Measurements from ENCODE around the gene AMH. TPM values are rescaled to one million over a fixed set of nuclear protein-coding genes. Genes with fewer than 3 reads are reported as not detected.

AMH gene
- total and polyA plus RNA-seq, 2 of the 13 experiments (the other 11 are each of a cell fraction or from before 2014, with no cell fraction given), result 0.03 to 0.18 TPM

GRCh38 chr19:2242092-2242537 lies 7.0 kb upstream of the AMH start (continued):
- TF ChIP-seq, protein P1, sequence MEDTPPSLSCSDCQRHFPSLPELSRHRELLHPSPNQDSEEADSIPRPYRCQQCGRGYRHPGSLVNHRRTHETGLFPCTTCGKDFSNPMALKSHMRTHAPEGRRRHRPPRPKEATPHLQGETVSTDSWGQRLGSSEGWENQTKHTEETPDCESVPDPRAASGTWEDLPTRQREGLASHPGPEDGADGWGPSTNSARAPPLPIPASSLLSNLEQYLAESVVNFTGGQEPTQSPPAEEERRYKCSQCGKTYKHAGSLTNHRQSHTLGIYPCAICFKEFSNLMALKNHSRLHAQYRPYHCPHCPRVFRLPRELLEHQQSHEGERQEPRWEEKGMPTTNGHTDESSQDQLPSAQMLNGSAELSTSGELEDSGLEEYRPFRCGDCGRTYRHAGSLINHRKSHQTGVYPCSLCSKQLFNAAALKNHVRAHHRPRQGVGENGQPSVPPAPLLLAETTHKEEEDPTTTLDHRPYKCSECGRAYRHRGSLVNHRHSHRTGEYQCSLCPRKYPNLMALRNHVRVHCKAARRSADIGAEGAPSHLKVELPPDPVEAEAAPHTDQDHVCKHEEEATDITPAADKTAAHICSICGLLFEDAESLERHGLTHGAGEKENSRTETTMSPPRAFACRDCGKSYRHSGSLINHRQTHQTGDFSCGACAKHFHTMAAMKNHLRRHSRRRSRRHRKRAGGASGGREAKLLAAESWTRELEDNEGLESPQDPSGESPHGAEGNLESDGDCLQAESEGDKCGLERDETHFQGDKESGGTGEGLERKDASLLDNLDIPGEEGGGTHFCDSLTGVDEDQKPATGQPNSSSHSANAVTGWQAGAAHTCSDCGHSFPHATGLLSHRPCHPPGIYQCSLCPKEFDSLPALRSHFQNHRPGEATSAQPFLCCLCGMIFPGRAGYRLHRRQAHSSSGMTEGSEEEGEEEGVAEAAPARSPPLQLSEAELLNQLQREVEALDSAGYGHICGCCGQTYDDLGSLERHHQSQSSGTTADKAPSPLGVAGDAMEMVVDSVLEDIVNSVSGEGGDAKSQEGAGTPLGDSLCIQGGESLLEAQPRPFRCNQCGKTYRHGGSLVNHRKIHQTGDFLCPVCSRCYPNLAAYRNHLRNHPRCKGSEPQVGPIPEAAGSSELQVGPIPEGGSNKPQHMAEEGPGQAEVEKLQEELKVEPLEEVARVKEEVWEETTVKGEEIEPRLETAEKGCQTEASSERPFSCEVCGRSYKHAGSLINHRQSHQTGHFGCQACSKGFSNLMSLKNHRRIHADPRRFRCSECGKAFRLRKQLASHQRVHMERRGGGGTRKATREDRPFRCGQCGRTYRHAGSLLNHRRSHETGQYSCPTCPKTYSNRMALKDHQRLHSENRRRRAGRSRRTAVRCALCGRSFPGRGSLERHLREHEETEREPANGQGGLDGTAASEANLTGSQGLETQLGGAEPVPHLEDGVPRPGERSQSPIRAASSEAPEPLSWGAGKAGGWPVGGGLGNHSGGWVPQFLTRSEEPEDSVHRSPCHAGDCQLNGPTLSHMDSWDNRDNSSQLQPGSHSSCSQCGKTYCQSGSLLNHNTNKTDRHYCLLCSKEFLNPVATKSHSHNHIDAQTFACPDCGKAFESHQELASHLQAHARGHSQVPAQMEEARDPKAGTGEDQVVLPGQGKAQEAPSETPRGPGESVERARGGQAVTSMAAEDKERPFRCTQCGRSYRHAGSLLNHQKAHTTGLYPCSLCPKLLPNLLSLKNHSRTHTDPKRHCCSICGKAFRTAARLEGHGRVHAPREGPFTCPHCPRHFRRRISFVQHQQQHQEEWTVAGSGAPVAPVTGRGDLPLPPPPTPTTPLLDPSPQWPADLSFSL (CRISPR knock-in tag; IDR thresholded peaks at IDR 0.05), result no peak
- TF ChIP-seq ZNF275 (CRISPR knock-in tag; IDR thresholded peaks at IDR 0.05; ENCODE audit: borderline replicate concordance) (no peak), ZSCAN29 (CRISPR knock-in tag; conservative IDR thresholded peaks at IDR 0.05) (no peak), NFYC (CRISPR knock-in tag; IDR thresholded peaks at IDR 0.05) (no peak), SMYD3 (CRISPR knock-in tag; IDR thresholded peaks at IDR 0.05) (no peak), TARDBP (CRISPR knock-in tag; IDR thresholded peaks at IDR 0.05) (peak; percentile 53; the same call in 1 of the 2 replicates), ZNF619 (CRISPR knock-in tag; IDR thresholded peaks at IDR 0.05) (no peak), AHR (CRISPR knock-in tag; IDR thresholded peaks at IDR 0.05) (no peak), ZNF777 (CRISPR knock-in tag; IDR thresholded peaks at IDR 0.05) (no peak), ZNF446 (CRISPR knock-in tag; IDR thresholded peaks at IDR 0.05) (no peak), SSRP1 (CRISPR knock-in tag; IDR thresholded peaks at IDR 0.05) (peak; percentile 69; the same call in 1 of the 2 replicates), ZNF101 (CRISPR knock-in tag; IDR thresholded peaks at IDR 0.05; ENCODE audit: borderline replicate concordance, low read depth) (no peak)
- TF ChIP-seq, protein P2, sequence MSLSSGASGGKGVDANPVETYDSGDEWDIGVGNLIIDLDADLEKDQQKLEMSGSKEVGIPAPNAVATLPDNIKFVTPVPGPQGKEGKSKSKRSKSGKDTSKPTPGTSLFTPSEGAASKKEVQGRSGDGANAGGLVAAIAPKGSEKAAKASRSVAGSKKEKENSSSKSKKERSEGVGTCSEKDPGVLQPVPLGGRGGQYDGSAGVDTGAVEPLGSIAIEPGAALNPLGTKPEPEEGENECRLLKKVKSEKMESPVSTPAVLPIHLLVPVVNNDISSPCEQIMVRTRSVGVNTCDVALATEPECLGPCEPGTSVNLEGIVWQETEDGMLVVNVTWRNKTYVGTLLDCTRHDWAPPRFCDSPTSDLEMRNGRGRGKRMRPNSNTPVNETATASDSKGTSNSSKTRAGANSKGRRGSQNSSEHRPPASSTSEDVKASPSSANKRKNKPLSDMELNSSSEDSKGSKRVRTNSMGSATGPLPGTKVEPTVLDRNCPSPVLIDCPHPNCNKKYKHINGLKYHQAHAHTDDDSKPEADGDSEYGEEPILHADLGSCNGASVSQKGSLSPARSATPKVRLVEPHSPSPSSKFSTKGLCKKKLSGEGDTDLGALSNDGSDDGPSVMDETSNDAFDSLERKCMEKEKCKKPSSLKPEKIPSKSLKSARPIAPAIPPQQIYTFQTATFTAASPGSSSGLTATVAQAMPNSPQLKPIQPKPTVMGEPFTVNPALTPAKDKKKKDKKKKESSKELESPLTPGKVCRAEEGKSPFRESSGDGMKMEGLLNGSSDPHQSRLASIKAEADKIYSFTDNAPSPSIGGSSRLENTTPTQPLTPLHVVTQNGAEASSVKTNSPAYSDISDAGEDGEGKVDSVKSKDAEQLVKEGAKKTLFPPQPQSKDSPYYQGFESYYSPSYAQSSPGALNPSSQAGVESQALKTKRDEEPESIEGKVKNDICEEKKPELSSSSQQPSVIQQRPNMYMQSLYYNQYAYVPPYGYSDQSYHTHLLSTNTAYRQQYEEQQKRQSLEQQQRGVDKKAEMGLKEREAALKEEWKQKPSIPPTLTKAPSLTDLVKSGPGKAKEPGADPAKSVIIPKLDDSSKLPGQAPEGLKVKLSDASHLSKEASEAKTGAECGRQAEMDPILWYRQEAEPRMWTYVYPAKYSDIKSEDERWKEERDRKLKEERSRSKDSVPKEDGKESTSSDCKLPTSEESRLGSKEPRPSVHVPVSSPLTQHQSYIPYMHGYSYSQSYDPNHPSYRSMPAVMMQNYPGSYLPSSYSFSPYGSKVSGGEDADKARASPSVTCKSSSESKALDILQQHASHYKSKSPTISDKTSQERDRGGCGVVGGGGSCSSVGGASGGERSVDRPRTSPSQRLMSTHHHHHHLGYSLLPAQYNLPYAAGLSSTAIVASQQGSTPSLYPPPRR (CRISPR knock-in tag; IDR thresholded peaks at IDR 0.05; ENCODE audit: borderline replicate concordance), result 0 out of 2 replicates have a peak, but pooled peaks have one; percentile 16
- TF ChIP-seq, protein P3, sequence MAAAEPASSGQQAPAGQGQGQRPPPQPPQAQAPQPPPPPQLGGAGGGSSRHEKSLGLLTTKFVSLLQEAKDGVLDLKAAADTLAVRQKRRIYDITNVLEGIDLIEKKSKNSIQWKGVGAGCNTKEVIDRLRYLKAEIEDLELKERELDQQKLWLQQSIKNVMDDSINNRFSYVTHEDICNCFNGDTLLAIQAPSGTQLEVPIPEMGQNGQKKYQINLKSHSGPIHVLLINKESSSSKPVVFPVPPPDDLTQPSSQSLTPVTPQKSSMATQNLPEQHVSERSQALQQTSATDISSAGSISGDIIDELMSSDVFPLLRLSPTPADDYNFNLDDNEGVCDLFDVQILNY (CRISPR knock-in tag; conservative IDR thresholded peaks at IDR 0.05), result no peak
- TF ChIP-seq, protein P4, sequence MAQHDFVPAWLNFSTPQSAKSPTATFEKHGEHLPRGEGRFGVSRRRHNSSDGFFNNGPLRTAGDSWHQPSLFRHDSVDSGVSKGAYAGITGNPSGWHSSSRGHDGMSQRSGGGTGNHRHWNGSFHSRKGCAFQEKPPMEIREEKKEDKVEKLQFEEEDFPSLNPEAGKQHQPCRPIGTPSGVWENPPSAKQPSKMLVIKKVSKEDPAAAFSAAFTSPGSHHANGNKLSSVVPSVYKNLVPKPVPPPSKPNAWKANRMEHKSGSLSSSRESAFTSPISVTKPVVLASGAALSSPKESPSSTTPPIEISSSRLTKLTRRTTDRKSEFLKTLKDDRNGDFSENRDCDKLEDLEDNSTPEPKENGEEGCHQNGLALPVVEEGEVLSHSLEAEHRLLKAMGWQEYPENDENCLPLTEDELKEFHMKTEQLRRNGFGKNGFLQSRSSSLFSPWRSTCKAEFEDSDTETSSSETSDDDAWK (CRISPR knock-in tag; IDR thresholded peaks at IDR 0.05), result no peak

Data from HepG2 (cell line).